Mesendoderm (in vitro differentiated cells): Measurements from ENCODE around the gene EPHA8.

ENCODE experiments used
- DNase-seq: peaks from one replicate; pipeline ENCODE4 v3.0.0; 2013
- H2AK5ac ChIP-seq: 2 replicates; pipeline ENCODE4 v1.6.1; 2013; ENCODE audit warnings: low read length, inconsistent platforms
- H2BK120ac ChIP-seq: 2 replicates; pipeline ENCODE4 v1.6.1; 2013; ENCODE audit warnings: low read depth, mild to moderate bottlenecking, low read length, moderate library complexity, mixed read lengths
- H2BK15ac ChIP-seq: replicated peaks from 2 replicates; pipeline ENCODE4 v1.6.1; 2013; ENCODE audit warnings: low read depth, mild to moderate bottlenecking, moderate library complexity
- H2BK5ac ChIP-seq: 2 replicates; pipeline ENCODE4 v1.6.1; 2013; ENCODE audit warnings: low read length, inconsistent platforms
- H3K18ac ChIP-seq: 2 replicates; pipeline ENCODE4 v1.6.1; 2013; ENCODE audit warnings: mild to moderate bottlenecking, low read length, mixed read lengths
- H3K23ac ChIP-seq: one replicate; pipeline ENCODE4 v1.6.1; 2013; ENCODE audit warnings: low read length
- H3K27ac ChIP-seq: 2 replicates; pipeline ENCODE4 v1.5.1; 2013; ENCODE audit warnings: low read depth, mild to moderate bottlenecking, inconsistent platforms, low read length, moderate library complexity
- H3K27me3 ChIP-seq: 2 replicates; pipeline ENCODE4 v1.6.1; 2013; ENCODE audit warnings: low read length, control low read depth, mild to moderate bottlenecking, inconsistent platforms; ENCODE audit not compliant: insufficient read depth, poor library complexity
- H3K36me3 ChIP-seq: 2 replicates; pipeline ENCODE4 v1.6.1; 2013; ENCODE audit warnings: low read length, inconsistent platforms; ENCODE audit not compliant: control insufficient read depth, insufficient read depth
- H3K4ac ChIP-seq: one replicate; pipeline ENCODE4 v1.6.1; 2013; ENCODE audit warnings: low read depth, mild to moderate bottlenecking, low read length, moderate library complexity
- H3K4me1 ChIP-seq: 2 replicates; pipeline ENCODE4 v1.6.1; 2013; ENCODE audit warnings: low read depth, low read length, inconsistent platforms; ENCODE audit not compliant: control insufficient read depth
- H3K4me2 ChIP-seq: 2 replicates; pipeline ENCODE4 v1.6.1; 2013; ENCODE audit warnings: low read length
- H3K4me3 ChIP-seq: 2 replicates; pipeline ENCODE4 v1.5.1; 2013; ENCODE audit warnings: mild to moderate bottlenecking, low read length
- H3K56ac ChIP-seq: one replicate; pipeline ENCODE4 v1.6.1; 2013; ENCODE audit warnings: low read length
- H3K79me1 ChIP-seq: 2 replicates; pipeline ENCODE4 v1.6.1; 2013; ENCODE audit warnings: low read length, inconsistent platforms
- H3K79me2 ChIP-seq: 2 replicates; pipeline ENCODE4 v1.6.1; 2013; ENCODE audit warnings: mild to moderate bottlenecking, low read length; ENCODE audit not compliant: control insufficient read depth, insufficient read depth
- H3K9ac ChIP-seq: 2 replicates; pipeline ENCODE4 v1.6.1; 2013; ENCODE audit warnings: low read length, inconsistent platforms
- H4K5ac ChIP-seq: one replicate; pipeline ENCODE4 v1.6.1; 2013; ENCODE audit warnings: low read length
- H4K8ac ChIP-seq: one replicate; pipeline ENCODE4 v1.6.1; 2013; ENCODE audit warnings: low read depth, mild to moderate bottlenecking, control low read depth, low read length, moderate library complexity
- WGBS: extraction: QIAGEN DNeasy Blood & Tissue Kit; methylation state at CpG from one replicate; pipeline ENCODE4 v1.1.7; 2013; ENCODE audit warnings: low lambda C conversion rate, missing lambda C conversion rate; ENCODE audit not compliant: insufficient coverage; ENCODE audit errors: extremely low coverage; 5-methylcytosine and 5-hydroxymethylcytosine counted together

EPHA8 gene

GRCh38 chr1:22636353-22636752, 73.1 kb downstream of the EPHA8 start, which contains the start of gene C1QA:
Gene C1QA (plus strand): TSS chr1:22636628. CDS start chr1:22637617, 989 bp downstream.
- Histone ChIP-seq H3K79me2 (no peaks in the 10 kb centered on the region), H3K18ac (no peak within 1 kb of the TSS), H3K4me2 (no peak within 1 kb of the TSS), H2BK5ac (no peak within 1 kb of the TSS), H2BK120ac (no peak within 1 kb of the TSS), H3K4me1 (no peaks in the 10 kb centered on the region), H4K8ac (no peak within 1 kb of the TSS), H3K27me3 (no peaks in the 10 kb centered on the region), H3K79me1 (no peaks in the 10 kb centered on the region), H4K5ac (no peak within 1 kb of the TSS), H3K4me3 (no peak within 1 kb of the TSS), H3K4ac (no peak within 1 kb of the TSS), H3K56ac (no peak within 1 kb of the TSS), H3K9ac (no peak within 1 kb of the TSS), H2BK15ac (no peak within 1 kb of the TSS), H3K36me3 (no peaks in the 10 kb centered on the region), H3K23ac (no peak within 1 kb of the TSS), H2AK5ac (no peak within 1 kb of the TSS), H3K27ac (no peak within 1 kb of the TSS)
- no peak for DNase-seq
- no CpG with 5 or more reads among the region's 5 CpGs for WGBS

- no peak overlapping the region for H4K8ac ChIP-seq
- WGBS = no CpG with 5 or more reads among the region's 6 CpGs
- H3K9ac ChIP-seq = no peak overlapping the region
- H3K79me2 ChIP-seq = no peaks in the 10 kb centered on the region
- no peak overlapping the region for H2BK5ac ChIP-seq
- DNase-seq = no peak
- H4K5ac ChIP-seq = no peak overlapping the region
- H3K4me3 ChIP-seq = no peak overlapping the region
- no peak overlapping the region for H3K56ac ChIP-seq
- H3K18ac ChIP-seq = no peak overlapping the region
- no peak overlapping the region for H2BK15ac ChIP-seq
- H2BK120ac ChIP-seq = no peak overlapping the region
- no peak overlapping the region for H3K4ac ChIP-seq
- H3K27me3 ChIP-seq = no peaks in the 10 kb centered on the region
- no peaks in the 10 kb centered on the region for H3K79me1 ChIP-seq
- no peak overlapping the region for H3K4me2 ChIP-seq
- no peak overlapping the region for H3K23ac ChIP-seq
- no peaks in the 10 kb centered on the region for H3K4me1 ChIP-seq
- no peak overlapping the region for H2AK5ac ChIP-seq
- no peaks in the 10 kb centered on the region for H3K36me3 ChIP-seq
- H3K27ac ChIP-seq = no peak overlapping the region
Measured at GRCh38 chr1:22636927-22637326, 73.6 kb downstream of the EPHA8 start.

- no peak overlapping the region for H3K4me2 ChIP-seq
- no peak overlapping the region for H3K27ac ChIP-seq
- H2BK120ac ChIP-seq = no peak overlapping the region
- no peak overlapping the region for H3K18ac ChIP-seq
- no peaks in the 10 kb centered on the region for H3K4me1 ChIP-seq
- WGBS = no CpG with 5 or more reads among the region's 3 CpGs
- H3K79me2 ChIP-seq = no peaks in the 10 kb centered on the region
- H2AK5ac ChIP-seq = no peak overlapping the region
- H2BK15ac ChIP-seq = no peak overlapping the region
- no peak overlapping the region for H3K23ac ChIP-seq
- no peak overlapping the region for H3K4me3 ChIP-seq
- no peak overlapping the region for H4K8ac ChIP-seq
- H2BK5ac ChIP-seq = no peak overlapping the region
- no peak overlapping the region for H3K56ac ChIP-seq
- no peak overlapping the region for H3K4ac ChIP-seq
- H4K5ac ChIP-seq = no peak overlapping the region
- H3K9ac ChIP-seq = no peak overlapping the region
- H3K36me3 ChIP-seq = no peaks in the 10 kb centered on the region
- H3K79me1 ChIP-seq = no peaks in the 10 kb centered on the region
- no peaks in the 10 kb centered on the region for H3K27me3 ChIP-seq
- no peak for DNase-seq
Measured at GRCh38 chr1:22637907-22638445, 74.7 kb downstream of the EPHA8 start.

- Histone ChIP-seq H3K56ac (no peak overlapping the region), H2BK15ac (no peak overlapping the region), H2BK5ac (no peak overlapping the region), H2AK5ac (no peak overlapping the region), H3K4ac (no peak overlapping the region), H4K5ac (no peak overlapping the region), H3K4me1 (no peaks in the 10 kb centered on the region), H3K9ac (no peak overlapping the region), H3K4me3 (no peak overlapping the region), H3K36me3 (no peaks in the 10 kb centered on the region), H3K4me2 (no peak overlapping the region), H3K27ac (no peak overlapping the region), H3K23ac (no peak overlapping the region), H4K8ac (no peak overlapping the region), H3K18ac (no peak overlapping the region), H3K27me3 (no peaks in the 10 kb centered on the region), H3K79me2 (no peaks in the 10 kb centered on the region), H3K79me1 (no peaks in the 10 kb centered on the region), H2BK120ac (no peak overlapping the region)
- no CpG with 5 or more reads among the region's 23 CpGs for WGBS
- DNase-seq = no peak
Measured at GRCh38 chr1:22638476-22639234, 75.4 kb downstream of the EPHA8 start.

- no peak overlapping the region for H3K23ac ChIP-seq
- H2BK15ac ChIP-seq = no peak overlapping the region
- no peak overlapping the region for H4K5ac ChIP-seq
- no peak overlapping the region for H2BK120ac ChIP-seq
- no peak overlapping the region for H3K4ac ChIP-seq
- no peak overlapping the region for H3K9ac ChIP-seq
- H3K27me3 ChIP-seq = no peaks in the 10 kb centered on the region
- H2AK5ac ChIP-seq = no peak overlapping the region
- H3K79me1 ChIP-seq = no peaks in the 10 kb centered on the region
- H3K4me3 ChIP-seq = no peak overlapping the region
- no peak overlapping the region for H3K4me2 ChIP-seq
- H3K56ac ChIP-seq = peak overlapping the region; percentile 70
- H3K79me2 ChIP-seq = no peaks in the 10 kb centered on the region
- H3K36me3 ChIP-seq = no peaks in the 10 kb centered on the region
- H4K8ac ChIP-seq = no peak overlapping the region
- peak; percentile 89 for DNase-seq
- H3K18ac ChIP-seq = no peak overlapping the region
- no CpG with 5 or more reads among the region's 8 CpGs for WGBS
- H2BK5ac ChIP-seq = no peak overlapping the region
- H3K27ac ChIP-seq = no peak overlapping the region
- H3K4me1 ChIP-seq = no peaks in the 10 kb centered on the region
Measured at GRCh38 chr1:22639286-22639685, 76.0 kb downstream of the EPHA8 start.
